Activated CD8-positive, alpha-beta memory T cell treated with anti-CD3 and anti-CD28 coated beads for 4 hours (primary cell): ENCODE measurements around the gene EIF2B4.
"Not testable (repeated sequence)": the region's sequence is repeated elsewhere in the genome, so short reads cannot be mapped to it uniquely, and the experiment has no call there.

Source experiments
- DNase-seq, 2 donors: peaks; one replicate each; pipeline ENCODE4 v3.0.0-alpha.2; 2020; ENCODE audit warnings: low read depth in 2 of 2

EIF2B4 gene

GRCh38 chr2:27377618-27378095, 7.5 kb upstream of the EIF2B4 start:
- DNase-seq = no peak

- DNase-seq = no peak
Observed at GRCh38 chr2:27376866-27377617, 6.9 kb upstream of the EIF2B4 start.

- DNase-seq = no peak
Observed at GRCh38 chr2:27376151-27376865, 6.2 kb upstream of the EIF2B4 start.

GRCh38 chr2:27375513-27376099, 5.5 kb upstream of the EIF2B4 start:
- no peak for DNase-seq

GRCh38 chr2:27373567-27373966, 3.4 kb upstream of the EIF2B4 start:
- DNase-seq = no peak

- DNase-seq = no peak
Observed at GRCh38 chr2:27372937-27373336, 2.8 kb upstream of the EIF2B4 start.

GRCh38 chr2:27370816-27371620, 880 bp upstream of the EIF2B4 start:
- no peak for DNase-seq

GRCh38 chr2:27369471-27370025, 590 bp downstream of the EIF2B4 start:
- no peak for DNase-seq

- no peak for DNase-seq
Observed at GRCh38 chr2:27363933-27364332, 6.2 kb downstream of the EIF2B4 start.

- DNase-seq = no peak
Observed at GRCh38 chr2:27362678-27363420, 7.3 kb downstream of the EIF2B4 start.

GRCh38 chr2:27356382-27357181, 13.6 kb downstream of the EIF2B4 start, which contains the start of gene GTF3C2:
GTF3C2 (minus strand) TSS chr2:27356764; CDS start chr2:27343554, 13,210 bp downstream.
- DNase-seq = peak; percentile 91 to 92

- peak in 1 of 2 donors; percentile 6 for DNase-seq
Observed at GRCh38 chr2:27356056-27356381, 14.1 kb downstream of the EIF2B4 start.

- DNase-seq = no peak
Observed at GRCh38 chr2:27354597-27354927, 15.6 kb downstream of the EIF2B4 start.

GRCh38 chr2:27353762-27354596, 16.2 kb downstream of the EIF2B4 start:
- no peak for DNase-seq

GRCh38 chr2:27353386-27353761, 16.8 kb downstream of the EIF2B4 start:
- not testable (repeated sequence) for DNase-seq

GRCh38 chr2:27351802-27352598, 18.1 kb downstream of the EIF2B4 start:
- DNase-seq = no peak

- DNase-seq = no peak
Observed at GRCh38 chr2:27350106-27350693, 19.9 kb downstream of the EIF2B4 start.

GRCh38 chr2:27347641-27348040, 22.5 kb downstream of the EIF2B4 start:
- no peak for DNase-seq
